ENCODE measurements around the gene CDK6.

- TF ChIP-seq POLR2A (IDR thresholded peaks at IDR 0.05; ENCODE audit: low read depth, low read length): no peak
- TF ChIP-seq E4F1 (IDR thresholded peaks at IDR 0.05; ENCODE audit: borderline replicate concordance, partially characterized antibody): no peak
- no peak for TF ChIP-seq JUNB (IDR thresholded peaks at IDR 0.05)
- no peak for TF ChIP-seq CEBPB (IDR thresholded peaks at IDR 0.05; ENCODE audit: borderline replicate concordance in 1 of 2, low read depth in 2 of 2, low read length in 2 of 2)
- TF ChIP-seq CTCF (IDR thresholded peaks at IDR 0.05 in 2 of 3, conservative IDR thresholded peaks at IDR 0.05 in 1 of 3; ENCODE audit: control insufficient read depth in 2 of 3, extremely low read depth in 1 of 3, insufficient read depth in 1 of 3, low read depth in 3 of 3, low read length in 3 of 3): no peak
Measured at GRCh38 chr7:92848851-92849250, 12.5 kb upstream of the CDK6 start.

Measured in GM12878 (cell line).